Erythroblast (primary cell): Measurements from ENCODE around the gene CD82.

ENCODE experiments used
- GATA1 ChIP-seq: IDR thresholded peaks from 2 replicates; pipeline ENCODE4 v1.6.1; 2011; ENCODE audit warnings: low read depth, mild to moderate bottlenecking, control low read depth, low read length, moderate library complexity
- POLR2A ChIP-seq: IDR thresholded peaks from 2 replicates; pipeline ENCODE4 v1.6.1; 2011; ENCODE audit warnings: mild to moderate bottlenecking, low read length

DNA sequence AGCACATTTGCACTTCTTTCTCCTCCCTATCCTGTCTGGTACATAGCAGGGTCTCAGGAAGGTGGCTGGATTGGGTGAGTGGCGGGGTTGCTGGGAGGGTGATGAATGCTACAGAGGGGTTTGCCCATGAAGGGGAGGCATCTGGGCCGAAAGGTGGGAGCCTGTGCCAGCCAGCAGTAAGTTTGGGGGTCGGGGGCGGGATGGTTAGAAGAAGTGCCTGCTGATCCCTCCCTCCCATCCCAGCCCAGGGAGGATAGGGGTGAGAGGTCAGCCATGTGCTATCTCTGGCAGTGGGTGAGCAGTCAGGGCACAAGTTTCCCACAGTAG, 2.8 kb downstream of the CD82 start:
- TF ChIP-seq POLR2A (no peak), GATA1 (no peak)
